T-helper 1 cell treated with Interleukin-12 subunit alpha and Interleukin-12 subunit beta and Interleukin-4 antibody, amounts not matched to agents 30 ng/mL and 1 ng/mL, for 36 hours (primary cell): ENCODE data around the gene CDH6. TPM values are rescaled to one million over a fixed set of nuclear protein-coding genes. Genes with fewer than 3 reads are reported as not detected.

Experiments used
- intact Hi-C: fragments of 100-400 bp; cut with micrococcal nuclease; formaldehyde crosslinking; loops from one replicate; pipeline ENCODE4 v1.15.1; 2024
- total RNA-seq: library from RNA; stranded (reverse); gene quantifications from 2 replicates; pipeline ENCODE4 v1.2.3, GENCODE V29; 2022

CDH6 gene
- total RNA-seq, 1 donor from 2014 or later, result not detected

DNA sequence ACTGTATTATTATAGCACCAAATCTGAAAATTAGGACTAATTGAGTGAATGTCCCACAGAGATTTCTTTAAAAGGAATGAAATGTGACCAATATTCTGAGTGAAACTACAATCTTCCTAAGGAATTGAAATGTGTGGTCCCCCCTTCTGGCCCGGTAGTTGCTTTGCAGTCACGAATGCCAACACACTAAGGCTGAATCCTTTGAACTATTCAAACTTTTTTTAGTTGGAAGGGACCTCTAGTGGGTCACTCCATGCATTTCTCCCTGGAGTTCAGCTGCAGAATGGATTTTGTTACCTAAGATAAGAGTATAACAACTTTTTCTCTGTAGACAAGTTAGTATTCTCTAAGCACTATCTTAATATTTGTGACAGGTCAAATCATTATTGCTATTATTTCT, 2.8 kb downstream of the CDH6 start:
- intact Hi-C loops, result no loop called here

DNA sequence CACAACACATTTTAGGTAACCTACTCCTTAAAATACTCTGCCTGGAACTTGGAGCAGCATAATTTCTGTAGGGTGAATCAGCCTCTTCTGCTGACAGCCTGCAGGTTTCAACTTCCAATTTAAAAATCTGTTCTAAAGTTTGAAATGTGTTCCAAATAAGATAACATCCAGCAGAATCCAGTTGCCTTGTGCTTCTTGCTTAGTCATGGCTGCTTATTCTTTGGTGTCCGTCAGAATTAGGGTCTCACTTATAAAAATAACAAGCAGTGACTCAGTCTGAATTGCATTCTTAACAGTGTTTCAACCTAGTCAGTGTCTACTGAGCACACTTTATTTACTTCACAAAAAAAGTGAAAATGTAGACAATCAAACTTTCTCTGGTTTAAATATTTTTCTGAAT, 3.7 kb downstream of the CDH6 start:
- intact Hi-C loops, result no loop called here

DNA sequence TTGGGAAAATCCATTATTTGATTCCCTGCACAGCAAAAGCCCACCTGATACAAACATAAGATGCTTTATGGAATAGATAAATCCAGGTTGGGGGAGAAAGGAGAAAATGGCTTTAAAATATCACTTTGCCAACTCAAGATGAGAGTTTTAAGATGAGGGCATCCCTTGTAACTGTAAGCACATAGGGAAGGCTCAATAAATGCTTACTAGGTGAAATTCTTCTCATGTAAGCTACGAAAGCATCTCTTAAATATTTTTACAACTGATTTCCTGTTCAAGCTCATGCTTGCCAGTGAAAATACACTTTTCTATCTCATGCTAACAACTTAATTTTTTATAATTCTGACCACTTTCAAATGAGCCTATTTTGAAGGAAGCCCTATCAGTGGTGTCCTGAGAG, 11.5 kb downstream of the CDH6 start:
- intact Hi-C loops, result no loop called here

DNA sequence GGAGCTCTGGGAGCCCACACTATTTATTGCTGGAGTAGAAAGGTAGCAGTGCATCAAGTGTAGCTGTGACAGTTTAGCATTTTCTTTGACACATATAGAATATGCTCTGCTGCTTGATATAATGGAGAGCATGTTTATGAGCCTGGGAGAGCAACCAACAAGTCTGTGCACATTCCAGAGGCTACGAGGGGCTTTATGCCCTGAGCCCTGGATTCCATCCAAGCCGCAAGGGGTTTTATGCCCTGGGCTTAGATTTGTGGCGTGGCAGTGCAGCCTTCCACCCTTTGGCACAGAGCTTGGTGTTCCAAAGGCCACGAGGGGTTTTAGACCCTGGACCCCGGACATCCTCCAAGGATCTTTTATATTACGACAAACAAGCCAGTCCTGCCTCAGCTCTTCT, 14.6 kb downstream of the CDH6 start:
- intact Hi-C loops, result no loop called here

DNA sequence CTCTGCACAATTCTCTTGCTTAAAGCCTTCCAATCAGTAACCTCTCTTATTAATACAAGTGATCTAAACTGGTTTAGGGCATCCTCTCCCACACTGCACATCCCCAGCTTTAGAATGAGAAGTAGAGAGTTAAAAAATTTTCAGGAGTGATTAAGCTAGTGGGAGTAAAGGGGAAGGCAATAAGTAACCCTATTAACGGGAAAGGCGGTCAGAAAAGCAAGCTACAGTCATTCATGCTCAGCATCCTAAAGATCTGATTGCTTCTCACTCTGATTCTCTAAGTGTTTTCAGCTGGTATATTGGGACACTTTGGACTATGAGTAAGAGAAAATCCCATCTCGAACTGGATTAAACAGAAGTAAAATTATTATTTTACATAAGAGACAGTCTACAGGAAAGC, 15.8 kb downstream of the CDH6 start:
- intact Hi-C loops, result no loop called here

DNA sequence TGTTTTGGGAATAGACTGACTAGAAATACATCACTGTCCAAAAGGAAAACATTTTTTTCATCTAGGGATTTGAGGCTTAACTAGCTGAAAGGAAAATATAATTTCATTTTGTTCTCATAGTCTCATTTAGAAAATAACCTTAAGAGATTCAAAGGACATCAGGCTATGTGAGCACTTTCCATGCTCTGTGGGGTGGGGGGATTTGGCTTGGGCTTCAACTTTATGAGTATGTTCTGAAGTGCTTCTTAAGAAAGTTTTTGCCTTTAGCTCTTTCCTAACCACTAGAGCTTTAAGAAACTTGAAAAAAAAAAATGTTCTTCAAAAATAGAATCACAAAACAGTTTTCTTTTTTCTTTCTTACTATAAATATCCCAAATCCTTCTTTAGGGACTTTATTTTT, 17.6 kb downstream of the CDH6 start:
- intact Hi-C loops, result no loop called here

DNA sequence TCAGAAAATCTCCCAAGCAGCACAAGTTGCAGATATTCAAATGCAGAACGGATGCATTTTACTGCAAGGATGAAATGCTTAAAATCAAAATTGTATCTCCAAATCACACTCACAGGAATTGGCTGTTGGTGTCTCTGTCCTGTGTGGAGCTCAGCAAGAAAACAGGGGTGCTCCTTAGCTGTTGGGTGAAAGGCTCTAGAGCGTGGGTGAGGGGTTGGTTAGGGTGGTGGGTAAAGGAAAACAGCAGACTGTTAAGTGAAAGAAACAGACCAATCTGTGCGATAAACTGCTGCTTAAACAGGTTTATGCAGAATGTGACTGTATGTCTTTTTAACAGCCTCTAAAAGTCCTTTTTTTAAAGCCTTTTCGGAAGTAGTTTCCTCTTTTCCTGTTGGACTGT, 19.8 kb downstream of the CDH6 start:
- intact Hi-C loops, result no loop called here

DNA sequence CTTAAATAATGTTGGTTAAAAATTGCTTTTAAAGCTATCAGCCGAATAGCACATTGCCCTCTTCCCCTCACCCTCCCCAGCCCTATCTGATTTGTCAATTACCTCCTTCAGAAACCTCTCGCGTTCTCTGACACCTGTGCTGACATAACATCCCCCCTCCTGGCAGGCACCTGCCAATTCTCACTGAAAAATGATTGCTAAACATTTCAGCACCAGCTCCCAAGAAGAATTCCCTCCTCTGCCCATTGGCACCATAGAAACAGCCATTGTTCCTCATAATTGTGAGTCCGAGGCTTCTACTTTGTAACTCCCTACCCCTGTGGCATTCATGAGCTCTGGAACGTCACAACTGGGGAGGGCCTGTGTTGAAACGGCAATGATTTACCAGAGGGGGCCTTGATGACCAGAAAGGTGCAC, 20.2 kb downstream of the CDH6 start:
- intact Hi-C loops, result no loop called here

DNA sequence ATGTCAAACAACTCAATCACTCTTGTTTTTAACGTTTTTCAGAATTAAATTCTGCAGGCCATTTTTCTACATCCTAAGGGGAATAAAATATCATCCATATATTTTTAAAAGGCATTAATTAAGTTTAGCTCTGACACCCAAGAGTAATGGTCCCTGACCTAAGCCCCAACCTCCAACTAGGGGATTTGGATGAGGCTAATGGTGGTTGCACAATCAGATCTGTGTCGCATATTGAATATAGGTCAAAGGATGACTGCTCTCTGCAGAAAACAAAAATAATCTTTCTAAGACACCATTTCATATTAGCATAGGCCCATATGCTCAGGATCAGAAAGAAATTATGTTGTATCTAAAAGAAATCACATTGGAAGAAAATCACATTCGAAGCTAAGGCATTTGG, 20.7 kb downstream of the CDH6 start:
- intact Hi-C loops, result no loop called here

DNA sequence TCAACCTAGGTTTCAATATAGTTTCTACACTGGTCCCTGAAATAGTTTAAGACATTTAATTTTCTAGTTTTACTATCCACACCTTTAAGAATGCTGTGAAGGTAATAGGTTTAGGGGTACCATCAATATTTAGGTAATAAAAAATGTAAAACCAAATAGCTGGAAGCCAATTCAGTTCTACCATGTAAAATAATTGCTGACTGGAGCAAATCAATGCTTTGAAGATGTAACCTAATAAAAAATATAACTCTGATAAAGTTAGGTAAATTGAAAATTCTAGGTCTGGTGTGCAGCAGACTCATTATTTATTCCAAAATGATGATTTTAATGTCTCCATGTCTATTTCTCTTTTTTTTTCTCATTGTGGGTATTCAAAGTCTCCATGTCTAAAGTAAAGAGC, 21.8 kb downstream of the CDH6 start:
- intact Hi-C loops, result no loop called here

DNA sequence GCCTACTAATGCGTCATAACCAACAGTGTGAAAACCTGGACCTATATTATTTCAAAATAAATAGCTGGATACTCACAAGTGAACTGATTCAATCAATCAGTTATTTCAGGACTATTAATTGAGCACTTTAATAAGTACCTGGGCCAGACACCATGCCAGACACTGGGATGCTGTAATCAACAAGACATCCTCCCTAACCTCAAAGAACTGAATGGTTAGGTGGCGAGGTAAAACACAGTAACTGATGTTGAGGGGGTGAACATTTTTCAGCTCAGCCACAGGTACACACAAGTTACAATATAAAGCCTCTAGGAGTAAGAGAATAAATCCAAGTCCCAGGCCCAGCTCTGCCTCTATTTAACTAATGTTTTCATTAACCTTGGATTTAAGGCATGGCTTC, 24.0 kb downstream of the CDH6 start:
- intact Hi-C loops, result no loop called here

DNA sequence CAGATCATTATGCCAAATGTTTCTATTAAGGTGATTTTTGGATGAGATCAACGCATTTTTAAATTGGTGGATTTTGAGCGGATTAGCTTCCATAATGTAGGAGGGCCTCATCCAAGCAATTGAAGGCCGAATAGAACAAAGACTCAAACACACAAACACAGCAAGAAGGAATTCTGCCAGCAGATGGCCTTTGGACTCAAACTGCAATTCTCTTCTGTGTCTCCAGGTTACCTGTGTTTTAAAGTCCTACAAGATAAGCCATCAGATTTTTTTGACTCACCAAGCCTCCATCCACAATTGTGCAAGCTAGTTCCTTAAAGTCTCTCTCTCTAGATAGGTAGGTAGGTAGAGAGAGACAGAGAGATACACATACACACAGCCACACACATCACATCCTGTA, 25.5 kb downstream of the CDH6 start:
- intact Hi-C loops, result no loop called here

DNA sequence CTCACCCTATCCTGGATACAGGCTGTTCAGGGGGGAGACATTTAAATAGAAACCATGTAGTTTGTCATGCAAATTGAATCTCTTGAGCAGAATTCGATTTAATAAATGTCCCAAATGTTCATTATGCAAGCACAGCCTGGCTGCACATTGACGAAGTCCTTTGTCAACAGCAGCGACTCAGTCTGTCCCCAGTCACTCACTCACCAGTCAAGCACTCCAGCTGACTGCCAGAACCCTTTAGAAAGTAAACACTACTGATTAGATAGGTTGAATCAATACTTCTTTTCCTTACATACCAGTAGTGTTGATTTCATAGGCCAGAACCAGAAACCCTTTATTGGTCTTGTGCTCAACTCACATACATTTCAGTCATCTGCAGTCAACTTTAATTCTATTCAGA, 27.5 kb downstream of the CDH6 start:
- intact Hi-C loops, result no loop called here

DNA sequence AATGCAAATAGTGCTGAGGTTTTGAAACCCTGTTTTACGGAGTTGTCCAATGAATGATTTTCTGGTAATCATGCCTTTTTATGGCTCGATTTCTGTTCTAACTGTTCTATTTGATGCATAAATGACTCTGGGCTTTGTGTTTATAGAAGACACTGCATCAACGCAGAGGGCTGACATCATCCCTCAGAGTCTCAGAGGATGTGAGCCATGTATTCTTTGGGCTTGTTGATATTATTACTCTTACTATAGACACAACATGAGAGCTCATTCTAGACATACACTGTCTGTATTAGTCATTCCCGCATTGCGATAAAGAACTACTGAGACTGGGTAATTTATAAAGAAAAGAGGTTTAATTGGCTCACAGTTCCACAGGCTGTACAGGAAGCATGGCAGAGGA, 31.6 kb downstream of the CDH6 start:
- intact Hi-C loops, result no loop called here

DNA sequence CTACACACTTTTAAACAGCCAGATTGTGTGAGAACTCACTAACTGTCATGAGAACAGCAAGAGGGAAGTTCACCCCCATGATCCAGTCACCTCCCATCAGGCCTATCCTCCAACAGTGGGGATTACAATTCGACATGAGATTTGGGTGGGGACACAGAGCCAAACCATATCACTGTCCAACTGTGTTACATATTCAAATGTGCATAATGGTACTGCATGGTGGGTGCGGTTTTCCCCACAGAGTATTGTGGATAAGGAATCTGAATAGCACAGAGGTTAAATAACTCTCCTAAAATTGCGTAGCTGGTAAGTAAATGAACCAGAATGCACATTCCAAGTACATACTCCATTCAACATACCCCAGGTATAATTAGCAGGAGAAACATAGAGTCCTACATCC, 32.1 kb downstream of the CDH6 start:
- intact Hi-C loops, result no loop called here

DNA sequence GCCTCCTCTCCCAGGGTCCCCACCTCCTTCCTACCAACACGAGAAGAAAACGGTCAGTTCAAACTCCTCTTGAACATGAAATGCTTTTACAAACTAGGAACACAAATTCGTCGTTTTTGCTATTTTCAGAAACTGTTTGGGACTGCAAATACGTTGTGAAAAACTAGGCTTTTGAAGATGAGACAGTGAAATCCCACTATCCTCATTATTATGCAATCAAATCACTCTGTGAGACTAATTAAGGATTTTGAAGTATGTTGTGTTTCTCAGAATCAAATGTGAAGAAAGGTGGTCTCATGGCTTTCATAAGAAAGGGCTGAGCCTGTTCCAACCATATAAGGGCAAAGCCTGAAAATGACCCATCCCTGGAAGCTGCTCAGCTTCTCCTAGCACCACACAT, 33.2 kb downstream of the CDH6 start:
- intact Hi-C loops, result no loop called here

DNA sequence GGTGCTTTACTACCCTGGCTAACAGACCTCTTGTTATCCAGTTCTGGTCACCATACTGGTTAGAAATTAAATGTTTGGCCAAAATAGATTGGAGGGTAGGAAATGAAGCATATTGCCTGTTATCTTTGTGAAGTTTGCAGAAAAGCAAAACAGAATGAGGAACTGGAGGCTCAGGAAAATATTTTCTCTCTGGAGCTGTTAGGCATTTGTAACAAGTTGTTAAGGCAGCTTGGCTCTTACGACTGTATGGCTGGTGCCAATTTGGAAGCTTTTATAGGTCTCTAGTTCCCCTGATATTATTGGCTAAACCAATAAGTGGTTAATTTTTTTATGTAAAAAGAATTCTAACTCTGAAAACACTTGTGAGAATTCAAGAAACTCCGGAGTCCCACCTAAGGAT, 35.8 kb downstream of the CDH6 start:
- intact Hi-C loops, result no loop called here

DNA sequence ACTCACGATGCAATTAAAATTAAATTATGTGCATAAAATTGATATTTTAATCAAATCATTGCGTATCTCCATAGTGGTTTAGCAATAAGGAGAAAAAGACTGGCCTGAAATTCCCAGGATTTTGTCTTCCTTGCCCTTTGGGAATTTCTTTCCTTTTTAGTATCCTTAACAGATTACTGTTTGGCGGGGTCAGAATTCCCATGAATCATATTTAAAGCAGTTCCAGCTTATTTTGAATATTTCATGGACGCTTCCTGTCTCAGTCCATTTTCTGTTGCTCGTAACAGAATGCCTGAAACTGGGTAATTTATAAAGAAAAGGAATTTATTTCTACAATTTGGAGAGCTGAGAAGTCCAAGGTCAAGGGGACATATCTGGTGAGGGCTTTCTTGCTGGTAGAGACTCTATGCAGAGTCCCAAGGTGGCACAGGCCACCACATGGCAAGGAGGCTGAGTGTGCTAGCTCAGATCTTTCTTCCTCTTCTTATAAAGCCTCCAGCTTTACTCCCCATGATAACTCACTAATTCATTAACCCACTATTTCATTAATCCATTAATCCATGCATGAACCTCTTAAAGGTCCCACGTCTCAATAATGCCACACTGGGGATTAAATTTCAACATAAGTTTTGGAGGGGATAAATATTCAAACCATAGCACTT, 37.8 kb downstream of the CDH6 start:
- intact Hi-C loops, result no loop called here

DNA sequence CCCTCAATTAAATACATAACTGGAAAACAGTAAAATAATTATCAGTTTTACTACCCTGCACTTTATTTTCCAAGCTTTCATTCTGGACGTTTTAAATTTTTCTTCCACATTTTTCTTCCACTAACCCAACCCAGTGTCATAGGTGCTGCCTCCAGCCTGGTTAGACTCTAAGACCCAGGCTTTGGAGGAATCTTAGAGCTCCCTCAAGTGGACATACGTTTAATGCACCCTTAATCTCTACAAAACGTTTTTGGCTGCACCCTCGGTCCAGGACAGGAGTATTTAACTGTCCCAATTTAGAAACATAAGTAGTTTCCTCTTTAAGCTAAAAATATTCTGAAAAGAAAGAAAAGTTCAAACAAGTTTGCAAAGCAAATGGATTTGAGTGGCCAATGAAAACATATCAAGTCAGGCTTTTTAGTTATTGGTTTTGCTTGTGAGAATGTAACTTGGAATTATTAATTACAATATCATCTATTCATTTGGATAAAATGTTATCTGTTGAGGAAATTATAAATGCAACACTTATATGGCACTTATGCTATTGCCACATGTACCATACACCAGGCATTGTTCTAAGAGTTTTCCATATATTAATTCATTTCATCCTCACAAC, 38.9 kb downstream of the CDH6 start:
- intact Hi-C loops, result no loop called here

DNA sequence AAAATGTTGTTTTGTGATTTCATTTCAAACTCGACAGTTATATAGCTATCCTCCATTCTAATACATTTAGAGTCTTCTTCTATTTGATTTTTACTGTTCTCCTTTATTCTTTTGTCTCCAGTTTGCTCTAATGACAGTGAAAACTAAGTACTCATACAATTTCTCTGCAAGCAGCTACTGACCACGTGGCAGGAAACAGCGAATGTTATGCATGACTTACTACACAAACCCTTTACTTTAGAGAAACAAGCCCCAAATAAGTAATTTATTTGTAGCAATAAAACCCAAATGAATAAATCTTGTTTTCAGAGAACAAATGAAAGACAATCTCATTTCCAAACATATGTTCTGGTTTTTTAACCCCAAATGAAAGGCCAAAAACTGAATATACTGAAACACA, 41.9 kb downstream of the CDH6 start:
- intact Hi-C loops, result no loop called here

DNA sequence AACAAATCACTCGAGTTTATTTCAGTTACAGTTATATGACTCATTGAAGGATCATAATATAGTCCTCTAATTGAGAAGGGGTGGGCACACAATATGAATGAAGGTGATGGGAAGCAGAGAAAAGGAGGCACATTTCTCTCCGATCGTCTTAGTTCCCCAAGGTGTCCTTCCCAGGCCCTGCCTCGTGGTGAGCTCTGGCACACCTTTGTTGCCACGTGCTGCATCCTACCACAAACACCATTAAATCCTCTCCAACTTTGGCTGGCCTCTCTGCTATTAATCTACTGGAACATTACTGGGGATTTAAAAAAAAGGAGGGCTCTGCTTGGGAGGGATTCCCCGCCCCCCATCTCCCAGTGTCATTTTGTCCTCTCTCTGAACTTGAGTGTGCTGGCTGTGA, 42.9 kb downstream of the CDH6 start:
- intact Hi-C loops, result no loop called here

DNA sequence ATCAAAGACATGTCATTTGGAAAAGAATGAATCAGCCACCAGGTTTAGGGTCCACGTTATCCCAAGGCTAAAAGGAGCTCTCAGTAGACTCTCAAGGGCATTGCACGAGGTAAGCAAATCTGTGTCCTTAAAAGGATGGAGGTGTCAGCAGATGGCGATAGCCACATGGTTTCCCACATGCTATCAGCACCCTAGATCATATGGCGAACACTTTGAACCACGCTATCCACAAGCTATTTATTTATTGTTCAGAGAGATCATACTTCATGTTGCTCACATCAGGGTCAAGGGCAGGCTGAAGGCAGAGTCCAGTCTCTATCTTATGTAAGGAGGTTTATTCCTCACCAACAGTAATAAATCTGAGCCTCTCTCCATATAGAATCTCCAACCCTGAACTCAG, 43.7 kb downstream of the CDH6 start:
- intact Hi-C loops, result no loop called here

DNA sequence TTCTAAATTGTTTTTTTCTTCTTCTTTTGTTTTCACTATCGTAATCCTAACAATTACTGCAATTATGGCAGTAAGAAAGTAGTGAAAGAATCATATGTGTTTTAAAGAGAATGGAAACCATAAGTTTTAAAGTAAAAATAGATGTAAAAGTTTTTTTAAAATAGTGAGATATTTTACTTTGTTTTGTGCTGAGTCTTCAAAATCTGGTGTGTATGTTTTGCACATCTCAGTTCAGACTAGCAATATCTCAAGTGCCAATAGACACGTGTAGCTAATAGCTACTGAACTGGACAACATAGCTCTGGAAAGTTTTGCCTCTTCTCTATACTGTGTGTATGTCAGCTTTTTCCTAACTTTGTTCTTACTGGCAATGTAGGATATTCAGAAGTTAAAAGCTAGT, 45.0 kb downstream of the CDH6 start:
- intact Hi-C loops, result no loop called here

DNA sequence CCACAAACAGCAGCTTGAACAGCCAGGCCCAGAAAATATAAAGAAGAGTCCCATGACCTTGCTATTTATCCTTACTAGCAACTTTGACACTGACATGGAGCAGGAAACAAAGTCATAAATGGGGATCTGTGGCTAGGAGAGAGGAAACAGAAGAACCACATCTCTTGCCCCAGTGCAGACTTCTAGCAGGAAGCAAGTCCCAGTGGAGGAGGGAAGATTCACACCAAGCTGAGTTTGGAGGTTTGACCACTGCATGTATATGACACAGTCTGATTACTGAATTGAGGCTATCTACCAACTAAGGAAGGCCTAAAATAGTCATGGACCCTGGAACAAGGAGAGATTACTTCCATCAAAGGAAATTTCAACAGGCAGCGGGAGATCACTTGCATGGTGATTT, 51.4 kb downstream of the CDH6 start:
- intact Hi-C loops, result no loop called here
